Upper lobe of right lung (tissue), 1 donor: ENCODE results near the gene OPCML. TPM values are rescaled to one million over a fixed set of nuclear protein-coding genes. Genes with fewer than 3 reads are reported as not detected.

ENCODE experiments used
- ATAC-seq: fragments of 200-7000 bp; cut with Tn5 transposase; one replicate; pipeline ENCODE4 v1.9.1; 2020; ENCODE audit warnings: mild to moderate bottlenecking, moderate library complexity
- DNase-seq: peaks from one replicate; pipeline ENCODE4 v3.0.0-alpha.2; 2020
- H3K27ac ChIP-seq: fragments of 200-600 bp; one replicate; pipeline ENCODE4 v1.8.0; 2022
- H3K27me3 ChIP-seq: fragments of 200-600 bp; one replicate; pipeline ENCODE4 v1.8.0; 2022; ENCODE audit warnings: mild to moderate bottlenecking
- H3K36me3 ChIP-seq: fragments of 200-600 bp; one replicate; pipeline ENCODE4 v1.8.0; 2022
- H3K4me1 ChIP-seq: fragments of 200-600 bp; one replicate; pipeline ENCODE4 v1.8.0; 2022
- H3K4me3 ChIP-seq: fragments of 200-600 bp; one replicate; pipeline ENCODE4 v1.8.0; 2022; ENCODE audit warnings: mild to moderate bottlenecking
- H3K9me3 ChIP-seq: fragments of 200-600 bp; one replicate; pipeline ENCODE4 v1.8.0; 2022
- CTCF ChIP-seq: fragments of 200-600 bp; IDR thresholded peaks from one replicate; pipeline ENCODE4 v1.8.0; 2022; ENCODE audit warnings: antibody characterized with exemption
- intact Hi-C: fragments of 100-400 bp; cut with DNase I; formaldehyde crosslinking; loops from one replicate; pipeline ENCODE4 v1.11.0; 2022
- total RNA-seq: library from RNA; stranded (reverse); fragmentation: NEBNext Ultra II Directional; extraction: Animal tissue kit (Norgen Biotek cat#: 25700); gene quantifications from one replicate; pipeline ENCODE4 v1.2.1, GENCODE V29; 2021
- donor health status: DM: no; HTN: yes; CAD: no; lungs with severe emphysema.

Gene OPCML
- total RNA-seq, 1 donor from 2014 or later, result not detected

- ATAC-seq (no peak), DNase-seq (no peak)
- Histone ChIP-seq H3K4me1 (no peaks in the 10 kb centered on the region), H3K4me3 (no peak overlapping the region), H3K36me3 (no peaks in the 10 kb centered on the region), H3K9me3 (no peaks in the 10 kb centered on the region), H3K27ac (no peak overlapping the region), H3K27me3 (peaks cover 8% of the 10 kb centered on the region)
- intact Hi-C loops, result no loop called here
- no peak for TF ChIP-seq CTCF
Measured at GRCh38 chr11:133023232-133023631, 509.1 kb downstream of the OPCML start.

- H3K27me3 ChIP-seq, result peaks cover 8% of the 10 kb centered on the region
- no peaks in the 10 kb centered on the region for H3K36me3 ChIP-seq
- no peak for DNase-seq
- no peaks in the 10 kb centered on the region for H3K9me3 ChIP-seq
- H3K4me1 ChIP-seq, result no peaks in the 10 kb centered on the region
- no peak for ATAC-seq
- intact Hi-C loops, result no loop called here
- H3K27ac ChIP-seq, result no peak overlapping the region
- H3K4me3 ChIP-seq, result no peak overlapping the region
- TF ChIP-seq CTCF, result no peak
Measured at GRCh38 chr11:133021553-133021952, 510.7 kb downstream of the OPCML start.

GRCh38 chr11:133020372-133020714, 512.0 kb downstream of the OPCML start:
- no peaks in the 10 kb centered on the region for H3K36me3 ChIP-seq
- intact Hi-C loops, result no loop called here
- no peaks in the 10 kb centered on the region for H3K4me1 ChIP-seq
- ATAC-seq (no peak), DNase-seq (no peak)
- H3K27me3 ChIP-seq, result peaks cover 8% of the 10 kb centered on the region
- H3K4me3 ChIP-seq, result no peak overlapping the region
- no peaks in the 10 kb centered on the region for H3K9me3 ChIP-seq
- TF ChIP-seq CTCF, result no peak
- H3K27ac ChIP-seq, result no peak overlapping the region

DNA sequence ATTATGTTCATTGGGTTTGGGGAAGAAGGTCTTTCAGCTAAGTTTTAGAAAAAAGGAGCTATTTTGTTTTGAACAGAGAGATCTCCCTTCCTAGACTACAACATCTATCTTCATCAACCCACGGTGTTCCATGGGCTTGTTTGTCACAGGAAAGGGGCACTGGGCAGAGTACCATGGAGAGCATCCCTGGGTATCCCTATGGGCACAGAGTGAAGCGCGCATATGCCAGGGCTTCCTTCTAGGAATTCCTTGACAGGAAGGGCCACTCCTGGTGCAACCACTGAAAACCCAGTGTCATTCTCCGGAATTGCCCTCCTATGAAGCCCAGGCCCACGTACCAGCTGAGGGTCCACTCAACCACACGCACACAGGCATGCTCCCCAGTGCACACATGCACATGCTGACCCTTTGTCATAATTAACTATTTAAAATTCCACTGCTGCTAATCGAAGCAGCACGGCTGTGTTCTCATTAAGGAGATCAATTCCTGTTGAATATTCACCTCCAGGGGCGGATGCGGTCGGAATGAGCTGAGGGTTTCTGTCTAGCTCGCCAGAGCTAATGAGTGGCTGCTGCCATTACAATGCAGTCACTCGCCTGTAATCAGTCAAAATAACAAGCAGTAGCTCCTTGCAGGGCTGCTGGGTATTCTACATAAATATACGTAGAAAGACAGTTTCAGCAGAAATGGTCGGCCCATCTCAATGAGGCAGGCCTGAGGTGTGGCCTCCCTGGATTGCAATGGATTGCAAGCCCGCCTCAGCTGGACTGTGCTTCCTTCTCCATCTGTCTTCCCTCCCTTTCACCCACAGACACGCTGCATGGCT, 512.5 kb downstream of the OPCML start:
- Histone ChIP-seq H3K27me3 (peaks cover 8% of the 10 kb centered on the region), H3K27ac (no peak overlapping the region), H3K4me3 (no peak overlapping the region), H3K9me3 (no peaks in the 10 kb centered on the region), H3K4me1 (no peaks in the 10 kb centered on the region), H3K36me3 (no peaks in the 10 kb centered on the region)
- no peak for TF ChIP-seq CTCF
- ATAC-seq (no peak), DNase-seq (no peak)
- intact Hi-C loops, result no loop called here

DNA sequence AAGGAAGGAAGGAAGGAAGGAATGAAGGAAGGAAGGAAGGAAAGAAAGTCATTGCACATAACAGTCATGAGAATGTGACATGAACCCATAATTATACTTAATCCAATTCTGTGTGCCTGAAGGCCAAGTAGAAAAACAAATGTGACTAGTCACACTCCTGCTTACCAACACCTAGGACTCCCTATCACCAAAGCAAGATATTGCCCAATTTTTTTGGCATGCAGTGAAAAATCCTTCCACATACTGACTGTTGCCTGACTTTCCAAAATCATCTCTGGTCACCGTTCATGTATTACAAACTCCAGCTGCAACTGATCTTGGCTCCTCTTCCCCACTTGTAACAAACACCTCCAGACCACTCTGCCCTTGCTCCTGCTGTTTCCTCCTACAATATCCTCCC, 516.8 kb downstream of the OPCML start:
- no peak for TF ChIP-seq CTCF
- intact Hi-C loops, result no loop called here
- no peaks in the 10 kb centered on the region for H3K4me1 ChIP-seq
- no peak overlapping the region for H3K4me3 ChIP-seq
- H3K36me3 ChIP-seq, result no peaks in the 10 kb centered on the region
- H3K9me3 ChIP-seq, result no peaks in the 10 kb centered on the region
- ATAC-seq, result no peak
- no peak overlapping the region for H3K27ac ChIP-seq
- DNase-seq, result no peak
- H3K27me3 ChIP-seq, result no peaks in the 10 kb centered on the region

- Histone ChIP-seq H3K4me3 (no peak overlapping the region), H3K27ac (no peak overlapping the region), H3K36me3 (no peaks in the 10 kb centered on the region), H3K27me3 (no peaks in the 10 kb centered on the region), H3K4me1 (no peaks in the 10 kb centered on the region), H3K9me3 (no peaks in the 10 kb centered on the region)
- TF ChIP-seq CTCF, result no peak
- intact Hi-C loops, result no loop called here
- DNase-seq (no peak), ATAC-seq (no peak)
Measured at GRCh38 chr11:133014337-133014736, 518.0 kb downstream of the OPCML start.
